Stimulated activated CD8-positive, alpha-beta memory T cell treated with anti-CD3 and anti-CD28 coated beads, Interleukin-2, amount 100 ng/mL, for 48 hours (primary cell): ENCODE results near the gene GSE1.

ENCODE experiments used
- DNase-seq, 2 donors: peaks; one replicate each; pipeline ENCODE4 v3.0.0-alpha.2; 2020; ENCODE audit warnings: low read depth in 2 of 2

The GSE1 gene

DNA sequence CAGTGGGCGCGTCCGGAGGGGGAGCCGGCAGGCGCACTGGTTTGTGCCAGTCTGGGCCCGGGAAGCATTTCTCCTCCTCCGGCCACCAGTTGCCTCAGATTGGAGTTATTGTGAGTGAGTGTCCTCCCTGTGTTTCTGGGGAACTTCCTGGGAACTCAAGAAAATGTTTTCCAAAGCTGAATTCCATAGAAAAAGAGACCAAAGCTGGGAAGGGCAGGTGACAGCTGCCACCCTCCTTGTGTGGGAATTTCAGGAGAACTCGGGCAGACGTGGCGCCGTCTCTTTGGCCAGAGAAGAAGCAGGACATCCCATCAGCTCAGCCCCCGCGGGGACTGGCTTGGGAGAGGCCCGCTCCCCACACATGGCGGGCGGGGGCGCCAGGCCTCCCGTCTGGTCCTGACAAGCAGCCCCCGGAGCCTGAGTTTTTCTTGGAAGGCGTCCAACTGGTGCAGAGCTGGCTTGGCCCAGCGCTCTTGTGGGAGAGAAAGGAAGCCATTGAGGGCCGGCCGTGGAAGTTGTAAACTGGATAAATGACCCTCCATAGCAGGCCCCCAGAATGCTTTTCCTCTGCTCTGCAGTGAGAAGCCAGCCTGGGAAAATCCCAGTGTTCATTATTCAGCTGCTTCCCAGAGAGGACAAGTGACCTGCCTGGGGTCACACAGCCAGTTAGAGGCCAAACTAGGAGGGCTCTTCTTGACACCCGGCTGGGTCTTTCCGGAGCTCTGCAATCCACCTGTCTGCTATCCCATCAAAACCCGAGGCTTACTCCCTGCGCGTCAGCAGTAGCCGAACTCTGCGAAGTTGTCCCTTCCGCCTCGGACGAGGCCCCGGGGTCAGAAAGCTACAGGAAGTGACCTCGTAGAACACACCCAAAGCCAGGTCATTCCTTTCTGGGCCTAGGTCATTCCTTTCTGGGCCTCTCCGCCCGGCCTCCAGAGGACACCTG lies 39.2 kb upstream of the GSE1 start:
- no peak for DNase-seq

DNA sequence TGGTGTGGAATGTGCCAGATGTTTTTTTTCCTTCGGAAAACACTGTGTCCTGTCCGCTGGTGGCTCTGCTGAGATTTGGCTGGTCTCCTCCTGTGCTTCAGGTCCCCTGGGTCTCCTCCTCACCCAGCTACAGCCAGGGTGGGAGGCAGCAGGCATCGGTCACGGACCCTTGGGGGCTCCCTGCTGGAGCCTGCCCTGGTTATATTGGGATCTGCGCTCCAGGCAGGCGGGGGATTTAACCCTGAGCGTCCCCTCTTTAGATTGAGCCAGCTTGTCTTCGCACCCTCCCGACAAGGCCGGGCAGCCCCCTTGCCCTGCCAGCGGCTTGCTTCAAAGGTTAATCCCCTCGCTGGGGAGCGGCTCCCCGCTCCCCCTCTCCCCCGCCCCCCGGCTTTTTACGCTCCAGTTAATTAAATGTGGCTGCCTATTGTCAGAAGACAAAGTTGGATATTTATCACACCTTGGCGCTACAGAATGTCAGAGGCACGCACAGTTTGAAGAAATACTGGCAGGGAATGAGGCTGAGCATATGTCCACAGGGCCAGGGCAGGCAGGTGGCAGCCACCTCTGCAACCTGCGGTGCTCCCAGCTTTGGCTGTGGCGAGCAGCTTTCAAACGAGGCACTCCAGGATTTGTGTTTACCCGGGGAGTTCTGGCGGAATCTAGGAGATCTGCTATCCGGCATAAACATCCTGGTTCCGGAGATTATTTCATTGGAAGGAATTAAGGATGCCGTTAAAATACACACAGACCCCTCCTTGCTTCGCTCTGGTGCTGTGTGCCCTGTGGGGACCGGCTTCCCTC lies 38.2 kb upstream of the GSE1 start:
- no peak for DNase-seq

DNA sequence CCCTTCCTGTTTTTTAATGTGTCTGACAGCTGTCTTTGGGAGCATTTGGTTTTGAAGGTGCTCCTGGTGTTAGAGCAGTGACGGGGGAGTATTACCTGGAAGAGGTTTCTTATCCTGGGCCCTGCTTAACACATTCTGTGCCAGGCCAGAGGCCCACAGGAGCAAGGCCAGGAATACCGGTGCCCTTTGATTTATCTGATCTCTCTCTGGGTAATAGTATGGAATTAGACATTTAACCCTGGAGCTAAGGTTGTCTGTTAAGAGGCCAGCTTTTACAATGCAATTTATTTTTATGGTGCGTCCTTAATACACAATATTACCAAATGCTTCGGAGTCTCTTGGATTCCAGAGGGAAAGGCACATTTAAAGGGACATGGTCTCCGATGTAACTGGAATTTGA lies 37.2 kb upstream of the GSE1 start:
- no peak for DNase-seq

DNA sequence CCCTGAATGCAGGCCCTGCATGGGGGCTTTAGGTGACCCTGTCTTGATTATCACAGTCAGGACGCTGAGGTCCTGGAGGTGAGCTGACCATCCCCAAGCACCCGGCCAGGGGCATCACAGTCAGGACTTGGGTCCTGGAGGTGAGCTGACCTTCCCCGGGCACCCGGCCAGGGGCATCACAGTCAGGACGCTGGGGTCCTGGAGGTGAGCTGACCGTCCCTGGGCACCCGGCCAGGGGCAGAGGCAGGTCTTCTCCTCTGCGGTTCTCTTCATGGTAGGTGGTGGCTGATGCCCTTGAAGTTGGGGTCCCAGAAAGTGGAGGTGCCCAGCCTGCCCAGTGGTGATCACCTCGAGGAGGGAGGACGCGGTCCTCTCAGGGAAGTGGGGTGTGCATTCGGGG lies 36.2 kb upstream of the GSE1 start:
- DNase-seq, result no peak

DNA sequence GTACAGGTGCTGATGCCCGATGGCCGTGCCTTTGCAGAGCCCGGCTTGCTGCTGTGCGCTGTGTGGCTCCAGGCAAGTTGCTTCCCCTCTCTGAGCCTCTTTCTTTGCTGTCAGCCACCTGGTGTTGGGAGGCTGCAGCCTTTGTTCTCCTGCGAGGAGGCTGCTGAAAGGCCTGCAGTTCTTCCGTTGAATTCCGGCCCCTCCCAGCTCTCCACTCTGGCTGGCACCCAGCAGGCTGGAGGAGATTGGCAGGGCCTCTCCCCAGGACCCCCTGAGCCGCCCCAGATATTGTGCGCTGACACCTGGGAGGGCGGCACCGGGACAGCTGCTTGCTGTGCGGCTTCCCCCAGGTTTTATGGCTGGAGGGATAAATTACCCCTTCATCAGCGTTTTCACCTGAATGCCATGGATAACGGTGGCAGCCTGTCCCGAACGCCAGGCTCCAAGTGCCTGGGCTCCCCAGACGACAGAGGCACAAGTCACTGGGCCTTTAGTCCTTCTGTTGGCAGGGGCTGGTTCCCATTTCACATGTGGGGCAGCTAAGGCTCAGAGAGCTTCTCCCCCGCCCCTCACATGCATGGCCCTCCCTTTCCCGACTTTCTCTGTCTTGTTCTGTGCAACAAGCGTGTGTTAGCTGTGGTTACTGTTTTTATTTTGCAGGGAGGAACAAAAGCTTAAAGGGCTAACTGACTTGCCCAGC lies 35.1 kb upstream of the GSE1 start:
- DNase-seq, result no peak

DNA sequence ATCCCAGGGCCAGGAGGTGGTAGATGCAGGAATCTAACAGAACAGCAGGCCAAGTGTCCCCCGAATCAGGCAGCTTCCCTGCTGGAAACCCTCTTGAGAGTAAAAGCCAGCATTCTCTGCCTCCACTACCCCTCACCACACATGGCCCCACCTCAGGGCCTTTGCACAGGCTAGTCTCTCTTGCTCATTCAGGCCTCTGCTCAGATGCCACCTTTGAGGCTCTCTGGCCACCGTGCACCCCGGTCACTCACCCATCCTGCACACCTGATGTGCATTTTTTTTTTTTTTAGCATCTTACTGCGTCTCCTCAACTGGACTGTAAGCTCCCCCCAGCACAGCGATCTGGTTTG lies 34.5 kb upstream of the GSE1 start:
- DNase-seq, result no peak

DNA sequence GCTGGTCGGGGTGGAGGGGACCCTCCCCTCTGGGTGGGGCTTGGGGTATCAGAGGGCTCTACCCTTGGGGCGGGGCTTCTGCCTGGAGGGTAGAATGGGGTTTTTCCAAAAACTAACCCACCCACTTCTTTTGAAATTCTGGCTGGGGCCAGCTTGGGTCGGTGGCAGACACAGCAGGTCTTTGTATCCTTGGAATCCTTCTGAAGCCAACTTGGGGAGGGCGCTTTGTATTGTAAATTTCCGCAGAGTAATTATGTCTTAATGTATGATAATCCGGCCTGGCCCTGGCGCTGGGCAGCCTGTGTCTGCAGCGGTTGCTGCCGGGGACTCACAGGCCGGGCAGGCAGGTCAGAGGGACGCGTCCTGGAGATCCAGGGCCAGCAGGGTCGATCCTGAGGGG lies 33.9 kb upstream of the GSE1 start:
- DNase-seq, result no peak

DNA sequence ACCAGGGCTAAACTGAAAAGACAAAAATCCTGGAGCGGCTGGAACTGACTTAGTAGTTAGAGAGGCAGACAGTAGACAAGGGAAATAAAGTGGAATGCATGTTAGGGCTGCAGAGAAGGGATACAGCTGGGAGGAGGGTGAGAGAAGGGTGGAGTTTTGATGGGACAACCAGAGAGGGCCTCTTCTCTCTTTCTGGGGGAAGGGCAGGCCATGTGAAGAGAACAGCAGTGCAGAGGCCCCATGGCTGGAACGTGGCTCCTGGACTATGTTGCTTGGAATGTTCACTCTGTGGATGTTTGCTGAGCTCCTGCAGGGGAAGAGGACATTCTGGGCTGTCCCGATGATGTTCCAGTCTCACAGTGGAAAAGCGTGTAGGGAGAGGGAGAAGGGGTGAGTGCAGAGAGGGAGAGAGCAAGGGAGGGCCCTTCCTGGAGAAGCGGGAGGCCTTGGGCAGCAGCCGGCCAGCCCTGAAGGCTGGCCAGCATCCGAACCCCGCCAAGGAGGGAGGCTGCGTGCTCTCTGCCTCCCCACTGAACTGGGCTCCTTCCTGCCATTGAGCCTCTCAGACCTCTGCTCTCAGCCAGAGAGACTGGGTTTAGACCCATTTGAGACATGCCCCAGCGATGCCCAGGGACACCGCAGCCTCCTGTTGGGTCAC lies 33.1 kb upstream of the GSE1 start:
- no peak for DNase-seq

DNA sequence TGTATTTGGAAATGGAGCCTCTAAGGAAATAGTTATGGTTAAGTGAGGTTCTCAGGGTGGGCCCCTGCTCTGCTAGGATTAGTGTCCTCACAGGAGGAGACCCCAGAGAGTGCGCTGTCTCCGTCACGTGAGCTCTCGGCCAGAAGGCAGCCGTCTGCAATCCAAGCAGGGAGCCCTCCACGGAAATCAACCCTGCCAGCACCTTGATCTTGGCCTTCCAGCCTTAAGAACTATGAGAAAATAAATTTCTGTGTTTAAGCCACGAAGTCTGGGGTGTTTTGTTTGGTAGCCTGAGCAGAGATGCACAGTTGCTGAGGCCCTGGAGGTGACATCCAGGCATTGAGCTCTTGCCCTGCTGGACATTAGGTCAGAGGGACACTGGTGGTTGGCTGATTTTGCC lies 32.4 kb upstream of the GSE1 start:
- DNase-seq, result no peak

DNA sequence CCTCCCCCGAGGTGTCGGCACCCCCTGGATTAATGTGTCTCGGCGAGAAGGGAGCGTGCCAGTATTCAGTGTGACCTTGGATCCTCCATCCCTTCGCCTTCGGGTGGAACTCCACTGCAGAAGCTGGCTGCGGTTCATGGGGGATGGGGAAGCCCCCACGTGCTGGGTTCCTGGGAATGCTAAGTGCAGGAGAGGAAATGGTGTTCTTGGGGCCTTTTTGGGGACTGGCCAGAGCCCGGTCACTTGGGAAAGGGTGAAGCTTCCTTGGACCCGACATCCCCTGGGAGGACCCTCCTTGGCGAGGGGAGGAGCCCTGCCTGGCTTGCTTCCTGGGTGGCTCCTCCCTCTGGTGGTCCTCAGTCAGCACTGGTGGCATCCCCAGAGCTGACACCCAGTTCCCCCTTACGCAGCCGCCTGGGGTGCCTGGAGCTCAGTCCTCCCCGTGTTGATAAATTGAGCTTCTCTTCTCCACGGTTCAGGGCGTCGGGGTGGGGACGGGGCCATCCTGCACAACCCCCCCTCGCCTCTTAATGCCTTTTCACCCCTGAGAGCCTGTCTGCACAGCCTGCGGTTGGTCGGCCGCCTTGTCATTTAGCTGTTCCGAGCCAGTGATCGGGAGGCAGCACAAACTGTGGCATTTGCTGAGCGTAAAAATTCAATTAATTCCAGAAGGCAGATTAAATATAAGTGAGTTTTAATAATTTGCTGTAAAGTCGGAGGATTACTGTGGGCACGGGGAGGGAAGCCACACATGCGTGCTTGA lies 30.7 kb upstream of the GSE1 start:
- DNase-seq, result no peak

DNA sequence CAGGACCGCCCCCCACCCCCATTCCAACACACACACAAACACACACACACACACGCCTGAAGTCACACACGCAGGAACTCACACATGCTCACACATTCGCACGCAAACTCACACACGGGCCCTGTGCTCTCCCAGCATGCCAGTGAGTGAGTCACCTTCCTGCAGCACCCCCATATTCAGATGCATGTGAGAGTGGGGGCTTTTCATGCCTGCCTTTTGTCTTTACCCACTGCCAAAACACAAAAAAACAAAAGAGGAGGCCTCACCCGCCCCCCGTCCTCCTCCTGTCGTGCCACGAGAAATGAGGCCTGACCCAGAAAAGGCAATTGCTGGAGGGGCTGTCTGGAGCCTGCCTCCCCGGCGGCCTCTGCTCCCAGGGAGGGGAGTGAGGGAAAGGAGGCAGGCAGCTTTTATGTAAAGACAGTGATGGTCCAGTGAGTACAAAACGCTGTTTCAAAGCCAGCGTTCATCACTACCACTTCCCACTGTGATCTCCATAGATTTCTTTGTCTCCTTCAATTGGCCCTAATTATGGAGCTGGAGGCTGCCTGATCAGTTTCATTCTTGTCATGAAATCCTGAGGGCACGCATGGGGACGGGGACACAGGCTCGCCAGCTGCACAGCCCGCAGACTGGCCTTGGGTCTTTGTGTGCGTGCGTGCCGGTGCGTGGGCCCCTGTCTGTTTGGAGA lies 29.5 kb upstream of the GSE1 start:
- no peak for DNase-seq

DNA sequence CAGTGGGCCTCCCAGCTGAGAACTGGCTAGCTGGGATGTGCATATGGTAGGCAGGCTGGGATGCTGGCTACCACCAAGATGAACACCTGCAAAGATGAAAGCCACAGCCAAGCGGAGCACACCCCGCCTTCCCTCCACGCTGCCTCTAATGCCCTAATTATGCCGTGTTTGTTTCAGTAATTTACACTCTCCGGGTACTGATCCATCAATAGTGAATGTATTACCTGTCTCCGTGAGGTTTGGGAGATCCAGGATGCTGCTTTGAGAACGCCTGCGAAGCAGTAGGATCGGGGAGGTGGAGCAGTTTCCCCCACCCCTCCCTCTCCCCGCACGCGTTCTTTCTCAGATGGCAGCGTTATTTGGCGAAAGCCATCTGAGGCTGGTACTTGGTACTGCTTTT lies 28.9 kb upstream of the GSE1 start:
- DNase-seq, result no peak

DNA sequence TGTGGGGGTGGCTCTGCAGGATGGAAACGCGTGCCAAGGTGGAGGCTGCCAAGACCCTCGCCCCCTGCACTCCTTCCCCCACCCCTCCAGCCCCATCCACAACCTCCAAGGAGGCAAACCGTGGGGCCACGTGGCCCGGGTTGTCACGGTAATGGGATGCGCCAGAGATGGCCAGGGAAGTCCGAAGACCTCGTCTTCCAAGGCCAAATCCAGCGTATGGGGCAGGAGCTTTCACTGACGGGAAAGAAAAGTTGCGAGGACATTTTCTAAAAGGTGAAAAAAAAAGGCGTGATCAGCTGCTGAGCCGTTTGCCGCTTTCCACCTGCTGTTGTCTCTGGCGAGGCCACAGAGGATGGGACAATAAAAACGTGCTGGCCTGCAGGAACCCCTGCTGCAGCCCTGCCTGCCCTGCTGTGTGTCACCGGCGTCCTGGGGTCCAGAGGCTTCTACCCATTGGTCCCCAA lies 28.3 kb upstream of the GSE1 start:
- no peak for DNase-seq

DNA sequence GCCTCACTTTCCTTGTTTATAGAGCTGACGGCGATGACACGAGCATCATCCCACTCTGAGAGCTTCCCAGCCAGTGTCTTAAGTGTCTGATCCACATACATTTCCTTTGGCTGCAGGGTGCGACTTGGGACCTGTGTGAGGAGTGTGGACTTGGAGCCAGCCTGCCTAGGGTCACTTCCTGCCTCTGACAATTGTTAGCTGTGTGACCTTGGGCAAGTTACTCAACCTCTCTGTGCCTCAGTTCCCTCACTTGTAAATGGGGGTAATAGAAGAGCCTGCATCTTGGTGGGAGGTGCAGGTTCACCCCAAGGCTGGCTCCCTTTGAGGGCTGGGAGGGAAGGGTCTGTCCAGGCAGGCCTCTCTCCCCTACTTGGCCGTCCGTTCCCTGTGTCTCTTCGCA lies 27.4 kb upstream of the GSE1 start:
- no peak for DNase-seq

DNA sequence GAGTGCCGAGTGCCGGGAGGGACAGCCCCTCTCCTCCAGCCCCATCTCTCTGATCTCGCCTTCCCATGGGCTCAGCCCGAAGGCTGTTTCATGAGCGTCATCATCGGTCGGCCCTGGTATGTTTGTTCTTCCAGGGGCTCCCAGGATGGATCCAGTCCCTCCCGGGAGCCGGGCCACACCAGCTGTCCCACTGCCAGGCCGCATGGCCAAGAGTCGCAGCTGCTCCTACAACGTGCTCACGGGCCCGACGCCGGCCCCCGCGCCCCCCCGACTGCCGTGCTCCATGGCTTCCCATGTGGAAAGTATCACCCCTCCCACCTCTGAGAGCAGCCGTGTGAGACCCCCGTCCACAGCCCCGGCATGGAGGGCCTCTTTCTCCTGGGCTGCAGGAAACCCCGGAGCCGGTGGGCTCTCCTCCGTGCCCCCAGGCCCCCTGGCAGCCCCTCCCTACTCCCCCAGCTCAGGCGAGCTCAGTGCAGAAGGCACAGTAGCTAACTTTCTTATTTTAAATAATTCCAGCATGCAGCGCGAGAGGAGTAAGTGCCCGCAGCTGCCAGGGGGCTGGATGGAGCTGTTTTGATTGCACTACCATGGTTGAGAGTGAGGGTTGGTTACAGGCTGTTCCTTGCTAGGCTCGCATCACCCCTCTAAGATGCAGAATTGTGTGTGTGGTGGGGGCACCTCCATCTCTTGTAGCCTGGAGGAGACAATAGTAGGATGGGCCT lies 26.6 kb upstream of the GSE1 start:
- no peak for DNase-seq

DNA sequence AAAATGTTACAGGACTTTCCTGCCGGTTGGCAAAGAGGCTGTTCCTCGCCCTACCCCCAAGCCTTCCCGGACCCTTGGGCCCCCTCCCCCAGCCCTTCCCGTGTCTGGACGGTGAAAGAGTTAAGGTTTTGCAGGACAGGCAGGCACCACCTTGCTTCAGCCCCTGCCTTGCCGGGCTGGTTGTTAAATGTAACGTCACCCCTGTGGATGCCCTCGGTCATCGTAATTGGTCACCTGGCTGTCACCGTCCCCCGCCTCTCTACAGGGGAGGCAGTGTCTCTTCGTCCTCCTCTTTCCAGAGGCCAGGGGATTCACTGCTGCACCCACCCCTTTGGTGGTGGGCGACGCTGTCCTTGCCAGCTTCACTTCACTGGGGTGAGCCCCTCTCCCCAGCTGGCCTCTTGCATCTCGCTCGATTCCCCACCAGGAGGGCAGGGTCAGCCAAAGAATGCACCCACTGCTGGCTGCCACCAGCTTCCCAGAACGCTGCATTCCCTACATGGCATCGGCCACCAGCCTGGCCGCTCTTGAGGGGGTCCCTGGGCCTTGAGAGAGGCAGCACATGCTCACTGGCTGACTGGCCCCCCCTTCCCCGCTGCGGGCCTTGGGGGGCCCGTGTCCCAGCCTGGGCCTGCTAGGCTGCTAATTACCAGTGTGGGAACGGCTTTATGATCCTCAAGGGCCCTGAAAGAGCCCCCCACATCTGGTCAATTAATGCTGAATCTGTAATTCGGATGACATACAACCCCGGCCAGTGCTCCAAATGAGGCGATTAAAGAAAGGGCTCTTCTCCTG lies 25.2 kb upstream of the GSE1 start:
- no peak for DNase-seq

DNA sequence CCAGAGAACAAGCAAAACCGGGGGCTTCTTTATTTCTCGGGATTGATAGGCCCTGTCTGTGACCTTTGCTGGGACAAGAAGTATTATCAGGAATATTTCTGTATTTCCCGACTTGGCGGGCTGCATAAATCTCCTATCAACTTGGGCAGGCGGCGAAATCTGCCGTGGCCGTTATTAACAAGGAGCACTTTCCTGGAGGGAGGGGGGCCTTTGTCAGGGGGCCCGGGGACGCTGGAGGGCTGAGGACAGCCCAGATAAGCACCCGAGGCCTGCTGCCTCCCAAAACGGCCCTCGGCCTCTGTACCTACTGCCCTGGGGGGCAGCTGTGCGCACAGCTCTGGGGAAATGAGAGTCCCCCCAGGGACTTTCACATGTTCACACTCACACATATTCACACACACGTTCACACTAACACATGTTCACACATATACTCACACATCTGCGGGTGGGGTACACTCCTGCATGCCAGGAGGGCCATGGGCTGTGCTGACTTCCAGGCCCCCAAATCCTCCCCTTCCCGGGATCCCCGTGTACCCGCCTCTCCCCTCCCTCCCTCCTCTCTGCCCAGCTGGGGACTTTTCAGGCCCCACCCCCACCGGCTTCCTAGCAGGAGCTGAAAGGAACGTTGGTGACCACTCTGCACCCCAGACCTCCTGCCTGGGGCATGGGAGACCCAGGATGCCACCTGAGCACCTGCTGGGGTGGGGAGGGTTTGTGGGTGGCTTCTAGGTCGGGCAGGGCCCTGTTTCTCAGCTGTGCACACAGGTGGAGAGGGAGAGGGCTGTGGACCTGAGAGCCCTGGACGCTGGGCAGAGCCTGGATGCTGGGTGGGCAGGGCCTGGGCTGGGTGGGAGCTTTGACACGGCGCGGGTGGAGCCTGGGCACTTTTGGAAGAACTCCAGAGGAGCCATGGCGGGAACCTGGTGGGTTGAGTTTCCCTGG lies 24.3 kb upstream of the GSE1 start:
- DNase-seq, result no peak
